Hepatic stellate cell (primary cell): ENCODE measurements around the gene RSPO1.
"Not testable (repeated sequence)": the region's sequence is repeated elsewhere in the genome, so short reads cannot be mapped to it uniquely, and the experiment has no call there.

ENCODE experiments used
- DNase-seq: peaks from one replicate; pipeline ENCODE4 v3.0.0; 2011; ENCODE audit warnings: low spot score

RSPO1 gene

DNA sequence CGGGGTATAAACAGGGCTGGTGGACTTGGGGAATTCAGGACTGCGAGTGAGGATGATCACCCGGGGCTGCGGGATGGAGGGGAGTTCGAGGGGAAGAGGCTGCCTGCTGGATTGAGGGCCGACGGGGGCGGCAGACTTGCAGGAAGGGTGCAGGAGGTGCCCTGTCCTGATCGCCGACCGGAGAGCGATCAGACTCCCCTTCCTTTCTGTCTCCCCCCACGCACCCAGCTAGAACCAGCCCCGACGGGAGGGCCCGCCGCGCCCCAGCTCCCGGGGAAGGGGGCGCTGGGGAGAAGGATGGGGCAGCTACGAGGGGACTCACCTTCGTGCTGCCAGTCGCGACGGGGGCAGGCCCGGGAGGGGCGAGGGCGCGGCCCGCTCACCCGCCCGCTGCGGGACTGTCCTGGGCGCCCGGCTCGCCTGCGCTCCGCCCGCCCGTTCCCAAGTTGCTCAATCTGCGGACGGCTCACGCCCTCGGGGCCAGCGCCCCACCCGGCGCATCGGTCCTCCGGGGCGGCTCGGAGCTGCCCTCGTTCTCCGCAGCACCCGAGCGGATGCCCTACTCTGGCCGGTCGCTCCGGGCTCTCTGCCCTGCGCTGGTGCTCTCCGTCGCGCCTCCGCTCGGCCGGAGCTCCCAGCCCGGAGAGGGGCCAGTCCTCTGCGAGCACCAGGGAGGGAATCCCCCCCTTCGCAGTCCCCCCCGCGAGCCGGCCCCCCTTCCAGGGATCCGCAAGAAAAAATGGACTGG lies at the start of gene RSPO1:
RSPO1 (minus strand) TSS at position 649 of the 748 bp plus-strand sequence. CDS start 5,231 bp downstream, outside the sequence.
- DNase-seq = peak; percentile 37

DNA sequence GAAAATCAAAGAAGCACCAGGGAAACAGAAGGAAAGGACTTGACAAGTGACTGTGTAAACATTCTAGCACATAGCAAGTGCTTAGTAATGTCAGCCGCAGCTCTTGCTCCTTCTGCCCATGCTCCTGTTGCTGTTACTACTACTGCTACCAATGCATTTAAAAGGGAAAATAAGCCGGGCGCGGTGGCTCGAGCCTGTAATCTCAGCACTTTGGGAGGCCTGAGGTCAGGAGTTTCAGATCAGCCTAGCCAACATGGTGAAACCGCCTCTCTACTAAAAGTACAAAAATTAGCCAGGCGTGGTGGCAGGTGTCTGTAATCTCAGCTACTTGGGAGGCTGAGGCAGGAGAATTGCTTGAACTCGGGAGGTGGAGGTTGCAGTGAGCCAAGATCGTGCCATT lies 49.5 kb upstream of the RSPO1 start:
- DNase-seq = not testable (repeated sequence)

- DNase-seq = peak; percentile 62
Observed at GRCh38 chr1:37682334-37682987, 47.8 kb upstream of the RSPO1 start.

GRCh38 chr1:37680933-37681332 lies 46.2 kb upstream of the RSPO1 start:
- DNase-seq = no peak

DNA sequence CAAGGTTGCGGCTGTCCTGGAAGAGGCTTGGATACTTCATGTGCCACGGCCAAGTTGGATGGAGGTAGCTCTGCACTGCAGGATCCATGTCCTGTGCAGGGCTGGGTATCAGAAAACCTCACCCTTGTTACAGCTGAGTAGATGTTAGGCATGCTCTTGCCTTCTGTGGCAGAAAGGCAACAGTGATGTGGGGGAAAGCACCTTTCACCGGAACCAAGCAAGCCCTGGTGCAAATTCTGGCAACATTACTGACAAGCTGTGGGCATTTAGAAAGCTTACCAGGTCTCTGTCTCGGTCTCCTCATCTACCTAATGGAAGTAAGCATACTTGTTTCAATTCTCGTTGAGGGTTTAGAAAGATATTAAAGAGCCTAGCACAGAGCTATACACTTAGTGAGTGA lies 43.1 kb upstream of the RSPO1 start:
- DNase-seq = no peak

DNA sequence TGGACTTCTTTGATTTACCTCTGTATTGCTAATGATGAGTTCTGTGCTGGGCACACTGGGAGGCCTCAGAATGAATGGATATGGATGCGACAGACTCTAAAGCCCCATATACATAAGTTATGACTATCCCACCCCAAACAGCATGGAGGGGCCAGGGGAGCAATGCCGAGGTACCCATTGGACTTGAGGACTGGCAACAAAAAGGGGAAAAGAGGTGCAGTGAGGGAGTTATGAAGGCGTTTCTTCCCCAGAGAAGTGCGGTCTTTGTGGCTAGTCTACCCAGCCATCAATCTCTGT lies 42.4 kb upstream of the RSPO1 start:
- no peak for DNase-seq

GRCh38 chr1:37676281-37677142 lies 41.8 kb upstream of the RSPO1 start:
- DNase-seq = no peak

- no peak for DNase-seq
Observed at GRCh38 chr1:37673920-37674319, 39.2 kb upstream of the RSPO1 start.

DNA sequence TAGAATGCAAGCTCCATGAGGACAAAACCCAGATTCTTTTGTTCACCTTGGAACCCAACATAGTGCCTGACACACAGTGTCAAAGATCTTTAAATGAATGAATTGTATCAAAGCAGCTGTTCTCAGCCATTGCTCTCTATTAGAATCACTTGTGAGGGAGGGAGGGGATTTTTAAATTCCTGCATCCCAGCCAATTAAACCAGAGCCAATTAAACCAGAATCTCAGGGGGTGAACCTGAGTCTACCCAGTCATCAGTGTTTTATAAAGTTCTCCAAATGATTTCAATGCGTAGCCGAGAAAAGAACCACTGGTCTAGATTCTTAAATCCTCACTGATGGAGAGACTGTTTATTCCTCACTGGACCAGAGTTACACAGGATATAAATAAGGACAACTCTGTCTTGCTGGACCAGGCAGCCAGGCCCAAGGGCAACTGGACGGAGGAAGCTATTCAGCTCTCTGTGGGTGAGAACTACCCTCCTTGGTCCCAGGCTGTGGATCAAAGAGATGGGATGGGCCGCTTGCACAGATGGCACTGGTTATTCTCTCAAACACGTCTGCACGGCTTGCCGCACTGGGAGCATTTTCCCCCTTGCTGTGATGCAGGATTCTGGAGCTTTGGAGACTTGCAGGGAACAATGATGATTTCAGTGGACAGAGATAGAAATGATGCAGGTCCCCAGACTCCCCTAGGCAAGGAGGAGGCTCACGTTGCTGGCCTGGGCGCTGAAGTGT lies 37.6 kb upstream of the RSPO1 start:
- DNase-seq = no peak

- no peak for DNase-seq
Observed at GRCh38 chr1:37671261-37671660, 36.6 kb upstream of the RSPO1 start.

- no peak for DNase-seq
Observed at GRCh38 chr1:37670133-37670532, 35.4 kb upstream of the RSPO1 start.

DNA sequence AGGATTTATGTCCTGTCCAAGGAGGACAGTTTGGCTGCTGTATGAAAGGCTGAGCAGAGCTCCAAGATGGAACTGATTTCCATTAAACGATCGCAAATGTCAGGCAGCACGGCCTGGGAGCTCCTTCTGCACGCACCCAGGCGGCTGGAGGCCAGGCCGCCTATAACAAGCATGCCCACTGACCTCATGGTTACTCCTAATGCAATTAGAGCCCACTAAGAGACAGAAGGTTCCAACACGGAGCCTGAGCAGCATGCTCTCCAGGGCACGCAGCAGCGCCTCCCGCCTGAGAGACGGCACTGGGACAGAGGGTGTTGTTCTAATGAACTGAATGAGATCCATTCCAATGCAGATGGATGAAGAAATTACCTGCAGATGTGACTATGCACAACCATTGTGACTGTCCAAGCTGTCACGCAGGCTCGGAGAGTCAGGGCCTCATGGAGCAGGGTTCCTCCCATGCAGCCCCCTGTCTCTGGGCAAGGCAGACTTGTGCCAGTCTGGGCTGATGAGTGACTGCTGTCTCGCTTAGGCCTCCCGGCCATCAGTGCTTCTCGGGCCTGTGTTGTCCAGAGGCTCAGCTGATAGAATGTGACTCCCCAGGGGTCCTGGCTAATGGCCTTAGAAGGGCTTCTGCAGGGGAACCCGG lies 32.5 kb upstream of the RSPO1 start:
- DNase-seq = no peak

- DNase-seq = no peak
Observed at GRCh38 chr1:37666241-37666867, 31.7 kb upstream of the RSPO1 start.

DNA sequence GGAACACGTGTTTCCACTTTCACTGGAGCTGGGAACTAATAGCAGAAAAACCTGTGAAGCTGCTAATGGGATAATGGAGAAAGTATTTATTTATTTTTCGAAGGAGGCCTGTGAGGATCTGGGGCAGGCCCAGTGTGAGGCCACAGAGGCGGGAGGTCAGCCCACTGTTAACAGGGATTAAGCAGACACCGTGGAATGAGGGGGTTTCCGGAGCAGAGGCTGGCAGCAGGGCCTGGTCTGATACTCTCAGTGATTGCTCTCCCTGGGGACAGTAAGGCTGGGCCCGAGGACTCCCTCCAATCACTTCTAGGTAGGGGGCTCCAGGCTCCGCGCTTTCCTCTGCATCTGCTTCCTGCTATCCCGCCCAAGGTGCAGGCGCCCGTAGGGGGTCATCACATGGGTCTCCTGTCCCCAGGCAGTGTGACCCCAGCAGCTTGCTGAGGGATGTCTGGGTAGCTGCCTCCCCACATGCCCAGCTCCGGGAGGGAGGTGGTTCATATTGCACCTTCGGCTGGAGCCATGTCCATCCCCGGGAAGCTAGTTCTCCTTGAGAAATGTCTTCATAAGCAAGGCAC lies 28.8 kb upstream of the RSPO1 start:
- no peak for DNase-seq

DNA sequence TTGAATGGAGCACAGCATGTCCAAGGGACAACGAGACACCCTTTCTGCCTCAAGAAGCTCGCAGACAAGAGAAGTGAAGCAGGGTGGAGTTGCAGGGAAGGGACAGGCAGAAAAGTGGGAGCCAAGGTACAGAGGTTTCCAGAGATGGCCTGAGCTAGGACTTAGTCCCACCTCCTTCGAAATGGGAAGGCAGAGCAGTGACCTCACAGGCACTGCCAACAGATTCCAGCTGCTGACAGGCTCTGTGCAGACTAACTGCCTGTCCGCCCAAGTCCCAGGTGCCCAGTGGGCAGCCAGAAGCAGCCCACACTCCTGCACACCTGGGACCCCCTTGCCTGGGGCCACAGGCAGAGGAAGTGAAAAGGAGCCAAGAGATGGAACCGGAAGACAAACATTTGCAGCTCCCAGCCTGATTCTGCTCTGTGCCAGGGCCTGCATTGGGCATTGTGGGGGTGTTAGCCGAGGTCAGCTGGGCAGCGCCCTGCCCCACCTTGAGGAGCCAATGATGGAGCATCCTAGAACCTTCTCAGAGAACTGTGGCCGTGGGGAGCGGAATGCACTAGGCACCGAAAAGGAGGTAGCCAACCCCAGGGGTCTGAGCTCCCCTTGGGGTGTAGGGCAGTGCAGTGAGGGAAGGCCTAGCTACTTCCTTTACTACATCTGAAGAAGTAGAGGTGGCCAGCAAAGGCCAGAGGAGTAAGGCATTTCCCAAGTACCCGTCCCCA lies 27.5 kb upstream of the RSPO1 start:
- no peak for DNase-seq

GRCh38 chr1:37661401-37661800 lies 26.7 kb upstream of the RSPO1 start:
- no peak for DNase-seq

- no peak for DNase-seq
Observed at GRCh38 chr1:37660664-37661063, 26.0 kb upstream of the RSPO1 start.

GRCh38 chr1:37658486-37658885 lies 23.8 kb upstream of the RSPO1 start:
- DNase-seq = no peak

DNA sequence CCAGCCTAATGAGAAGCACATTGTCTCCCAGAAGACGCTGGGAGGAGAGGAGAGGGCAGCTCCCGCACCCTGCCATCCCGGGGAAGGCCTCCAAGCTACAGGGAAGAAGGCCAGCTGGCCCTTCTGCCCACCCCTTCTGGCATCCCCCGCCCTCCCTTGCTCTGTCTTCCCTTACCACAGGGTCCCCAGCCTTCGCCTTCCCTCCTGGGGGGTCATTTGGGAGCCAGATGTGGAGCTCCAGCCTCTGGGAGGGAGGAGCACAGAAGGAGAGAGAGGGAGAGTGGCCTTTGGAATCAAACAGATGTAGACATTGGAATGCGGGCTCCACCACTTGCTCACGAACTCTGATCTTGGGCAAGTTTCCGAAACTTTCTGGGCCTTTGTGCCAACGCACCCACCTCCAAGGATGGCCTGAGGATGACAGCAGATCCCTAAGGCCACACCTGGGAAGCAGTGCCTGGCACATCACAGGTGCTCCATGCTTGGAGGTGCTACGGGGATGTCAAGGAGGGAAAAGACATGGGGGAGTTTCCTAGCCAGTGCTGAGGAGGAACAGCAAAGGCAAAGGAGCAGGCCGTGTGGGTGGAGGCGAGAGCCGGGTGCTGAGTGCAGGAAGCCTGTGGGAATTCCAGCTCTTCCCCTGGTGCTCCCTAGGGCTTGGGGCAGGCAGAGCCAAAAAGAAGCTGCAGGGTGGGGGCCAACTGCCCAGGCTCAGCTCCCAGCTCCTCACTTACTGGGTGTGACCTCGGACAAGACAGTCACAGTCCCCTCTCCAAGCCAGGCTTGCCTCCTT lies 23.1 kb upstream of the RSPO1 start:
- no peak for DNase-seq
